Sigmoid colon (tissue), 7 donors: ENCODE measurements around the gene OXGR1. TPM values are rescaled to one million over a fixed set of nuclear protein-coding genes. Genes with fewer than 3 reads are reported as not detected.

ENCODE experiments used
- DNase-seq: peaks from one replicate; pipeline ENCODE4 v3.0.0-alpha.2; 2019
- H3K27ac ChIP-seq, 4 donors: fragments of 200-600 bp; sonication (generic); one replicate each; pipeline ENCODE4 v1.5.1; 2016 to 2019; ENCODE audit warnings: mild to moderate bottlenecking in 1 of 4
- H3K27me3 ChIP-seq, 3 donors: fragments of 200-600 bp; sonication (generic); one replicate each; pipeline ENCODE4 v1.5.1; 2019; ENCODE audit warnings: mild to moderate bottlenecking in 1 of 3
- H3K36me3 ChIP-seq, 4 donors: fragments of 200-600 bp; sonication (generic); one replicate each; pipeline ENCODE4 v1.5.1; 2016 to 2019
- H3K4me1 ChIP-seq, 4 donors: fragments of 200-600 bp; sonication (generic); one replicate each; pipeline ENCODE4 v1.5.1; 2017 to 2019
- H3K4me3 ChIP-seq, 4 donors: fragments of 200-600 bp; sonication (generic); one replicate each; pipeline ENCODE4 v1.5.1; 2017 to 2019; ENCODE audit warnings: mild to moderate bottlenecking in 2 of 4, moderate library complexity in 1 of 4
- H3K9me3 ChIP-seq, 4 donors: fragments of 200-600 bp in 3 of 4; sonication (generic) in 3 of 4; one replicate each; pipeline versions ENCODE4 v1.5.1 to v1.6.1; 2013 to 2019
- CTCF ChIP-seq, 4 experiments: fragments of 450-650 bp in 3 of 4; fragments of 200-600 bp in 1 of 4; IDR thresholded peaks; one replicate each; pipeline ENCODE4 v1.5.1; 2016 to 2019; ENCODE audit warnings: antibody characterized with exemption in 4 of 4, mild to moderate bottlenecking in 3 of 4, moderate library complexity in 2 of 4
- EP300 ChIP-seq, 4 donors: sonication (generic); formaldehyde crosslinking; IDR thresholded peaks; one replicate each; pipeline ENCODE4 v1.6.1; 2017; ENCODE audit warnings: antibody characterized with exemption in 4 of 4
- POLR2A ChIP-seq, 2 donors: fragments of 450-650 bp; IDR thresholded peaks; one replicate each; pipeline ENCODE4 v1.6.1; 2016; ENCODE audit warnings: antibody characterized with exemption in 2 of 2, mild to moderate bottlenecking in 2 of 2, moderate library complexity in 2 of 2
- POLR2AphosphoS5 ChIP-seq, 4 donors: sonication (generic); formaldehyde crosslinking; IDR thresholded peaks; one replicate each; pipeline ENCODE4 v1.6.1; 2017; ENCODE audit warnings: antibody characterized with exemption in 4 of 4
- WGBS, 2 donors: extraction: QIAGEN DNeasy Blood & Tissue Kit; methylation state at CpG; one replicate each; pipeline ENCODE4 v1.1.7; 2013; 5-methylcytosine and 5-hydroxymethylcytosine counted together
- intact Hi-C: fragments of 100-400 bp; cut with DNase I; formaldehyde crosslinking; loops from one replicate; pipeline ENCODE4 v1.15.1; 2023
- polyA plus RNA-seq, 3 donors: library from polyadenylated mRNA; stranded (reverse); fragments of 200-250 nt; gene quantifications; one replicate each; pipeline ENCODE4 v1.2.3, GENCODE V29; 2013
- total RNA-seq, 4 donors: library from RNA; depleted of rRNA; stranded (reverse); fragments of >200 nt; gene quantifications; one replicate each; pipeline ENCODE4 v1.1.0, GENCODE V29; 2016
- donor health status: healthy with polysubstance abuse.
- donor health status: Bipolar disorder and iron deficiency.
- donor health status: healthy.

Gene OXGR1
- total and polyA plus RNA-seq, 7 donors, result under 0.01 to 2.2 (median 0.97) TPM; not detected in 3

- no peaks in the 10 kb centered on the region for H3K4me1 ChIP-seq
- intact Hi-C loops, result no loop called here
- TF ChIP-seq POLR2AphosphoS5 (IDR thresholded peaks at IDR 0.05) (no peak), POLR2A (IDR thresholded peaks at IDR 0.05) (no peak), CTCF (IDR thresholded peaks at IDR 0.05) (no peak), EP300 (IDR thresholded peaks at IDR 0.05) (no peak)
- H3K27ac ChIP-seq, result no peak overlapping the region
- 21 to 66% methylated on average over 4 of the region's 4 CpGs for WGBS, 2 donors
- H3K9me3 ChIP-seq, result no peaks in the 10 kb centered on the region
- no peaks in the 10 kb centered on the region for H3K27me3 ChIP-seq
- no peak overlapping the region for H3K4me3 ChIP-seq
- H3K36me3 ChIP-seq, result no peaks in the 10 kb centered on the region
- DNase-seq, result no peak
Observed at GRCh38 chr13:97008643-97009042, 14.4 kb upstream of the OXGR1 start.

- TF ChIP-seq EP300 (IDR thresholded peaks at IDR 0.05) (no peak), POLR2A (IDR thresholded peaks at IDR 0.05) (no peak), POLR2AphosphoS5 (IDR thresholded peaks at IDR 0.05) (no peak), CTCF (IDR thresholded peaks at IDR 0.05) (no peak)
- H3K9me3 ChIP-seq, result no peaks in the 10 kb centered on the region
- no peaks in the 10 kb centered on the region for H3K36me3 ChIP-seq
- H3K27ac ChIP-seq, result no peak overlapping the region
- H3K4me1 ChIP-seq, result no peaks in the 10 kb centered on the region
- no peak for DNase-seq
- WGBS, 2 donors, result 59 to 64% methylated on average over 1 of the region's 1 CpG
- intact Hi-C loops, result no loop called here
- H3K27me3 ChIP-seq, result no peaks in the 10 kb centered on the region
- H3K4me3 ChIP-seq, result no peak overlapping the region
Observed at GRCh38 chr13:97005625-97006262, 11.5 kb upstream of the OXGR1 start.

- Histone ChIP-seq H3K9me3 (no peaks in the 10 kb centered on the region), H3K27ac (no peak overlapping the region), H3K27me3 (no peaks in the 10 kb centered on the region), H3K4me3 (no peak overlapping the region), H3K4me1 (no peaks in the 10 kb centered on the region), H3K36me3 (no peaks in the 10 kb centered on the region)
- no peak for DNase-seq
- TF ChIP-seq POLR2AphosphoS5 (IDR thresholded peaks at IDR 0.05) (no peak), POLR2A (IDR thresholded peaks at IDR 0.05) (no peak), EP300 (IDR thresholded peaks at IDR 0.05) (no peak), CTCF (IDR thresholded peaks at IDR 0.05) (no peak)
- WGBS, 2 donors, result 52 to 66% methylated on average over 2 of the region's 2 CpGs
- intact Hi-C loops, result no loop called here
Observed at GRCh38 chr13:97004886-97005285, 10.6 kb upstream of the OXGR1 start.

GRCh38 chr13:97004096-97004876, 10.0 kb upstream of the OXGR1 start:
- Histone ChIP-seq H3K36me3 (no peaks in the 10 kb centered on the region), H3K4me3 (no peak overlapping the region), H3K27me3 (no peaks in the 10 kb centered on the region), H3K27ac (no peak overlapping the region), H3K9me3 (no peaks in the 10 kb centered on the region), H3K4me1 (no peaks in the 10 kb centered on the region)
- TF ChIP-seq POLR2AphosphoS5 (IDR thresholded peaks at IDR 0.05) (peak in 1 of 4 donors; percentile 13), POLR2A (IDR thresholded peaks at IDR 0.05) (no peak), CTCF (IDR thresholded peaks at IDR 0.05) (no peak)
- 89 to 90% methylated on average over 9 of the region's 9 CpGs for WGBS, 2 donors
- intact Hi-C loops, result no loop called here
- DNase-seq, result no peak
